Progenitor cell of endocrine pancreas (in vitro differentiated cells): ENCODE measurements around the gene UFM1. TPM values are rescaled to one million over a fixed set of nuclear protein-coding genes. Genes with fewer than 3 reads are reported as not detected.

ENCODE experiments used
- DNase-seq: peaks from one replicate; pipeline ENCODE4 v3.0.0; 2021; ENCODE audit warnings: low spot score; ENCODE audit not compliant: unreplicated experiment
- H3K27ac Mint-ChIP-seq: 2 replicates; pipeline ENCODE4 v1.8.0; 2021; ENCODE audit warnings: mild to moderate bottlenecking, moderate library complexity, mixed read lengths
- H3K27me3 Mint-ChIP-seq: 2 replicates; pipeline ENCODE4 v1.8.0; 2021; ENCODE audit warnings: mixed read lengths
- H3K36me3 Mint-ChIP-seq: 2 replicates; pipeline ENCODE4 v1.8.0; 2022; ENCODE audit warnings: mixed read lengths; ENCODE audit not compliant: insufficient read depth
- H3K4me1 Mint-ChIP-seq: 2 replicates; pipeline ENCODE4 v1.8.0; 2021; ENCODE audit warnings: low read depth, mixed read lengths
- H3K4me3 Mint-ChIP-seq: 2 replicates; pipeline ENCODE4 v1.8.0; 2021; ENCODE audit warnings: low read depth, mild to moderate bottlenecking, moderate library complexity, mixed read lengths
- H3K9me3 Mint-ChIP-seq: 2 replicates; pipeline ENCODE4 v1.8.0; 2021; ENCODE audit warnings: low read depth, mixed read lengths
- total RNA-seq: library from RNA; stranded (reverse); gene quantifications from 2 replicates; pipeline ENCODE4 v1.2.1, GENCODE V29; 2021
- TF ChIP-seq, protein P1 (sequence below): fragments of 200-600 bp; sonication (generic); IDR thresholded peaks from one replicate; pipeline ENCODE4 v1.5.0; 2021; ENCODE audit warnings: antibody characterized with exemption, mild to moderate bottlenecking; ENCODE audit not compliant: unreplicated experiment

The UFM1 gene
- total RNA-seq, 1 donor from 2014 or later: 53.4 TPM

DNA sequence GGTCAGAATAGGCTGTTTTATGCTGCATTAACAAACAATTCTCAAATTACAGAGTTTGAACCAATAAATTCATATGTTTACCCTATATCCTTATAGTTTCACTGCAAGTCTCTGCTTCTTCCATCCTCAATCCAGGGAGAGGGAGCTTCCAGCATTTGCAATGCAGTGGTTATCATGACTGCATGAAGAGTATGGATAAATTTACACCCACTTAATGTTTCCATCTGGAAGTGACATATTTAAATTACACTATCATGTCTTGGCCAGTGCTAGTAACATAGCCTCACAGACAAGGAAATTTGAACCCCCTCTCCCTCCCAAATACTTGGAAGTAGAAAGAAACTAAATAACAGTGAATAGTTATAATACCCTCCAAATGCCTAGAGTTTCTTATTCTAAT lies 33.5 kb upstream of the UFM1 start:
- H3K27me3 Mint-ChIP-seq: no peaks in the 10 kb centered on the region
- TF ChIP-seq, protein P1, sequence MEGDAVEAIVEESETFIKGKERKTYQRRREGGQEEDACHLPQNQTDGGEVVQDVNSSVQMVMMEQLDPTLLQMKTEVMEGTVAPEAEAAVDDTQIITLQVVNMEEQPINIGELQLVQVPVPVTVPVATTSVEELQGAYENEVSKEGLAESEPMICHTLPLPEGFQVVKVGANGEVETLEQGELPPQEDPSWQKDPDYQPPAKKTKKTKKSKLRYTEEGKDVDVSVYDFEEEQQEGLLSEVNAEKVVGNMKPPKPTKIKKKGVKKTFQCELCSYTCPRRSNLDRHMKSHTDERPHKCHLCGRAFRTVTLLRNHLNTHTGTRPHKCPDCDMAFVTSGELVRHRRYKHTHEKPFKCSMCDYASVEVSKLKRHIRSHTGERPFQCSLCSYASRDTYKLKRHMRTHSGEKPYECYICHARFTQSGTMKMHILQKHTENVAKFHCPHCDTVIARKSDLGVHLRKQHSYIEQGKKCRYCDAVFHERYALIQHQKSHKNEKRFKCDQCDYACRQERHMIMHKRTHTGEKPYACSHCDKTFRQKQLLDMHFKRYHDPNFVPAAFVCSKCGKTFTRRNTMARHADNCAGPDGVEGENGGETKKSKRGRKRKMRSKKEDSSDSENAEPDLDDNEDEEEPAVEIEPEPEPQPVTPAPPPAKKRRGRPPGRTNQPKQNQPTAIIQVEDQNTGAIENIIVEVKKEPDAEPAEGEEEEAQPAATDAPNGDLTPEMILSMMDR: no peak

DNA sequence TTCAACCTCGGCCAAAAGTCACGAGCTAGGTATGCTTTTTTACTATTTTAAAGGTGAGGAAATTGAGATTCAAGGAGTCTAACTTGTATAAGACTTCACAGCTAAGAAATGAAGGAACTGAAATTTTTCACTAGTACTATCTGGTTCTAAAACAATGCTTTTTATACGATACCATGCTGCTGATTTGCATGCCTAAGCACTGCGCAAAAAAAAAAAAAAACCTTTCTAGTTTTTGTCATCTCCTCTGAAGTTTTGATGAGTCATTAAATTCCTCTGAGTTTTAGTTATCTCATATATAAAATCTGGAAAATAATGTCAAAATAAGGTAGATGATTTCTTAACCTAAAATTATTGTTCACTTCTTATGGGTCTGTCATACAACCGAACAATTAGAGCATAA lies 28.0 kb upstream of the UFM1 start:
- Mint-ChIP-seq H3K4me3 (no peak overlapping the region), H3K27ac (no peak overlapping the region), H3K4me1 (no peaks in the 10 kb centered on the region), H3K9me3 (peaks cover 17% of the 10 kb centered on the region), H3K36me3 (peaks cover 7% of the 10 kb centered on the region), H3K27me3 (no peaks in the 10 kb centered on the region)
- TF ChIP-seq, protein P1: no peak
- DNase-seq: no peak

More for the DNA sequence above, 33.5 kb upstream of the UFM1 start:
- no peak overlapping the region for H3K4me3 Mint-ChIP-seq
- no peaks in the 10 kb centered on the region for H3K36me3 Mint-ChIP-seq
- H3K4me1 Mint-ChIP-seq: no peaks in the 10 kb centered on the region
- peaks cover 4% of the 10 kb centered on the region for H3K9me3 Mint-ChIP-seq
- no peak for DNase-seq
- H3K27ac Mint-ChIP-seq: no peak overlapping the region

DNA sequence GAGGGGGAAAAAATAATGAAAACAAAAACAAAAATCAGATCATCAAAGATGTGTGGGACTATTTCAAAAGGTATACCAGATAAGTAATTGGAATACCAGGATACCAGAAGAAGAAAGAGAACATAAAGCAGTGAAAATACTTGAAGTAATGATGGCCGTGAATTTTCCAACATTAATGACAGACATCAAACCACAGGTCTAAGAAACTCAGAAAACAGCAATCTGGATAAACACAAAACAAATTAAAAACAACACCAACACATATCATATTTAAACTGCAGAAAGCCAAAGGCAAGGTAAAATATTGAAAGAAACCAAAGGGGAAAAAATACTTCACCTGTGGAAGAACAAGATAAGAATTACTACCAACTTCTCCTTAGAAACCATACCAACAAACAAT lies 24.2 kb upstream of the UFM1 start:
- TF ChIP-seq, protein P1: no peak
- H3K4me1 Mint-ChIP-seq: no peaks in the 10 kb centered on the region
- peaks cover 13% of the 10 kb centered on the region for H3K9me3 Mint-ChIP-seq
- H3K27me3 Mint-ChIP-seq: no peaks in the 10 kb centered on the region
- no peak for DNase-seq
- no peak overlapping the region for H3K27ac Mint-ChIP-seq
- no peak overlapping the region for H3K4me3 Mint-ChIP-seq
- H3K36me3 Mint-ChIP-seq: peaks cover 7% of the 10 kb centered on the region

DNA sequence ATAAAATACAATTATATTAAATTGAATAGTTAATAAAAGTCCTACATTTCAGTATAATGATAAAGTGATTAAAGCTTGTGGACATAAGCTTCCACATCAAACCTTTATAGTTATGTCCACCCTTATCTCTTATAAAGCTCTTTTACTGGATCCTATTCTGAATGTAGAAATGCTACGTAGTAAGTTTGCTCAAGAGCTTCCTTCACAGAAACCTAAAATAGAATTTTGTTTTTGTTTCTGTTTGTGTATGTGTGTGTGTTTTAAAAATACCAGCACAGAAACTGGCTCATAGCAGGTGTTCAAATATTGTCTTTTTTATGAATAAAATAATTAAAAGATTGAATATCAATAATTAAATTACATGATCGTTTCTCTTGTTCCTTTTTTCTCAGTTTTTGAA lies 21.0 kb upstream of the UFM1 start:
- Mint-ChIP-seq H3K36me3 (peaks cover 7% of the 10 kb centered on the region), H3K4me1 (no peaks in the 10 kb centered on the region), H3K27ac (no peak overlapping the region)

DNA sequence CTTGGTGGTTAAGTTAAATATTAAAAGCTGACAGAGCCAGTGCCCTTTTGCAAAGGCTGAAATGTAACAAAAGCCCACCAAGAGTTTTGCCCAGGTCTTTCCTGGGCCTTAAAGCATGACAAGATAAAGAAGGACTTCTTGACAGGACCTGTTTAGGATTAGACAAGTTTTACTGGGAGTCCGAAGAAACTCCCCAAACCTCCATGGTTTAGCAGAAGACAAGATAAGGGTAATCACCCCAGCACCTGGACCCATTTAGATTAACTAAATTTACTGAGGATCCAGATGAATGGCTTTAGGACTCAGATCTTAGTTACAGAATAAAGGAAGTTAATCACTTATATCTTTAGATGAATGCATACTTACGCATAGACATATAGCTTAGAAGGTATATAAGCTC lies 14.8 kb upstream of the UFM1 start:
- TF ChIP-seq, protein P1: no peak
- no peaks in the 10 kb centered on the region for H3K9me3 Mint-ChIP-seq
- H3K27me3 Mint-ChIP-seq: no peaks in the 10 kb centered on the region
- H3K4me3 Mint-ChIP-seq: no peak overlapping the region
- no peak for DNase-seq
- no peaks in the 10 kb centered on the region for H3K36me3 Mint-ChIP-seq
- H3K27ac Mint-ChIP-seq: no peak overlapping the region
- H3K4me1 Mint-ChIP-seq: peaks cover 6% of the 10 kb centered on the region

More for the DNA sequence above, 21.0 kb upstream of the UFM1 start:
- Mint-ChIP-seq H3K9me3 (peaks cover 13% of the 10 kb centered on the region), H3K4me3 (no peak overlapping the region), H3K27me3 (no peaks in the 10 kb centered on the region)
- no peak for DNase-seq
- TF ChIP-seq, protein P1: no peak
